ENCODE data around the gene KNCN. TPM values are rescaled to one million over a fixed set of nuclear protein-coding genes. Genes with fewer than 3 reads are reported as not detected.

KNCN gene
- total RNA-seq, 4 donors from 2014 or later: not detected

DNA sequence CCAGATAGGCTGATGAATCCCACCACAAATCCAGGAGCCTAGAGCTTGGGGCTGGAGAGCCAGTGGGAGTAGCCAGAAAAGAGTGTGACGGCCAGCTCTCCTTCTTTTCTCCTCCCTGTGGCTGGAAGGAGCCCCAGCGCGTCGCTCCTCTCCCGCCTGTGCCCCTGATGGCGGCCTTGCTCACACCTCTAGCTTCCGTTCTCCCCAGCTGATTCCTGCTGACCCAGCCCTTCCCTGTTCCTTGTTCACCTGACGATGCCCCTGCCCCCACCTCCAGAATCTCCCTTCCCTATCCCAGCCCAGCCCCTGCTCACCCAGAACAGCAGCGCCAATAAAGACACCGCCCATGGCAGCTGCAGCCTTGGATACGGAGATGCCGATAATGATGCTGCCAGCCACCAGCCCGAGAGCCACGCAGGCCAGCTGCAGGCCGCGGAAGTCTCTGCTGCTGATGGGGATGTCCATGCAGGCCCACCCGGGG, 656 bp downstream of the KNCN start:
- peaks cover 0 to 31% of the 10 kb centered on the region in 2 donors for H3K27me3 ChIP-seq
- H3K36me3 ChIP-seq: no peaks in the 10 kb centered on the region
- H3K4me1 ChIP-seq: no peaks in the 10 kb centered on the region
- TF ChIP-seq EP300 (IDR thresholded peaks at IDR 0.05) (no peak), POLR2A (IDR thresholded peaks at IDR 0.05) (no peak)
- TF ChIP-seq, protein P1, sequence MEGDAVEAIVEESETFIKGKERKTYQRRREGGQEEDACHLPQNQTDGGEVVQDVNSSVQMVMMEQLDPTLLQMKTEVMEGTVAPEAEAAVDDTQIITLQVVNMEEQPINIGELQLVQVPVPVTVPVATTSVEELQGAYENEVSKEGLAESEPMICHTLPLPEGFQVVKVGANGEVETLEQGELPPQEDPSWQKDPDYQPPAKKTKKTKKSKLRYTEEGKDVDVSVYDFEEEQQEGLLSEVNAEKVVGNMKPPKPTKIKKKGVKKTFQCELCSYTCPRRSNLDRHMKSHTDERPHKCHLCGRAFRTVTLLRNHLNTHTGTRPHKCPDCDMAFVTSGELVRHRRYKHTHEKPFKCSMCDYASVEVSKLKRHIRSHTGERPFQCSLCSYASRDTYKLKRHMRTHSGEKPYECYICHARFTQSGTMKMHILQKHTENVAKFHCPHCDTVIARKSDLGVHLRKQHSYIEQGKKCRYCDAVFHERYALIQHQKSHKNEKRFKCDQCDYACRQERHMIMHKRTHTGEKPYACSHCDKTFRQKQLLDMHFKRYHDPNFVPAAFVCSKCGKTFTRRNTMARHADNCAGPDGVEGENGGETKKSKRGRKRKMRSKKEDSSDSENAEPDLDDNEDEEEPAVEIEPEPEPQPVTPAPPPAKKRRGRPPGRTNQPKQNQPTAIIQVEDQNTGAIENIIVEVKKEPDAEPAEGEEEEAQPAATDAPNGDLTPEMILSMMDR (IDR thresholded peaks at IDR 0.05): no peak
- DNase-seq (ENCODE audit: low spot score in 2 of 2): no peak
- H3K4me3 ChIP-seq: no peak overlapping the region
- no peaks in the 10 kb centered on the region for H3K9me3 ChIP-seq
- 49 to 66% methylated on average over 17 of the region's 17 CpGs for WGBS, 2 donors
- no peak overlapping the region for H3K27ac ChIP-seq

DNA sequence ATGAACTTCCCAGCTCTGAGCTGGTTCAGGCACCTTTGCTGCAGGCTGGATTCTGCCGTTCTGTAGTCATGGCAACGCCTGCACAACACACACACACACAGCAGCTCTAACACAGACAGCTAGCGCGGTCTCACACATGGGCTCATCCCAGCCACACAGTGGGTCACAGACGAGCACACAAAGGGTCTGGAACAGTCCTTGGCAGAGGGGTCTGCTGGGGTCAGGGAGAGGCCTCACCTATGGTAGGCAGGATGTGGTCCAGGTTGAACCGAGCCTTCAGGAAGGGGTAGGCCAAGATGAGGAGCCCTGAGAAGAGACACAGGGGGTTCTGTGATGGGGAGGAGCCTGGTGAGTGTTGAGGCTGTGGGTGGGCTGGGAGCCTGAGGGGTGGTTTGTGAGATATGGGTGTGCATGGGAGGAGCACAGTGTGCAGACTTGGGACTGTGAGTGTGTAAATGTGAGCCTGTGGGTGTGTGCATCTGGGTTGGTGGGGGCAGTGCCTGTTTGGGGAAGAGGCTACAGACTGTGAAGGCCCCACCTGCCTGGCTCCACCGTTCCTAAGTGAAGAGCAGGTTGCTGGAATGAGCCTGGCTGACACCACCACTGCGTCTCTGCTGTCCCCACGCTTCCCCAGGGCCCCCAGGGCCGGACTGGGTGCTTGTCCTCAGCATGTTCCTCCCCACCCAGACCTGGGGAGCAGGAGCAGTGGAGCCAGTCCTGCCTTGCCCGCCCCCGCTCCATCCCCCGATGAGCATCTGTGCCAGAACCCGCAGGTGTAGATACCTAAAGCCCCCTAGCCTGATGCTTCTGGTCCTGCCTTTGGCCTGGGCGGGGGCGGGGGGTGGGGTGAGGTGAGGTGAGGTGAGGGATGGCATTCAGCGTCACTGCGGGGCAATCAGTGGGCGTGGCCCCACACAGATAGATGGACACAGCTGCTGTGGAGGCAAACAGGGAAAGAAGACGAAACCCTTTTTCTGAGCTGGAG, 1.5 kb downstream of the KNCN start:
- 45 to 48% methylated on average over 20 of the region's 20 CpGs for WGBS, 2 donors
- no peaks in the 10 kb centered on the region for H3K4me1 ChIP-seq
- H3K36me3 ChIP-seq: no peaks in the 10 kb centered on the region
- peaks cover 0 to 37% of the 10 kb centered on the region in 2 donors for H3K27me3 ChIP-seq
- TF ChIP-seq EP300 (IDR thresholded peaks at IDR 0.05) (no peak), POLR2A (IDR thresholded peaks at IDR 0.05) (no peak)
- TF ChIP-seq, protein P1 (IDR thresholded peaks at IDR 0.05): no peak
- H3K4me3 ChIP-seq: no peak overlapping the region
- H3K9me3 ChIP-seq: no peaks in the 10 kb centered on the region
- no peak for DNase-seq (ENCODE audit: low spot score in 2 of 2)
- no peak overlapping the region for H3K27ac ChIP-seq

DNA sequence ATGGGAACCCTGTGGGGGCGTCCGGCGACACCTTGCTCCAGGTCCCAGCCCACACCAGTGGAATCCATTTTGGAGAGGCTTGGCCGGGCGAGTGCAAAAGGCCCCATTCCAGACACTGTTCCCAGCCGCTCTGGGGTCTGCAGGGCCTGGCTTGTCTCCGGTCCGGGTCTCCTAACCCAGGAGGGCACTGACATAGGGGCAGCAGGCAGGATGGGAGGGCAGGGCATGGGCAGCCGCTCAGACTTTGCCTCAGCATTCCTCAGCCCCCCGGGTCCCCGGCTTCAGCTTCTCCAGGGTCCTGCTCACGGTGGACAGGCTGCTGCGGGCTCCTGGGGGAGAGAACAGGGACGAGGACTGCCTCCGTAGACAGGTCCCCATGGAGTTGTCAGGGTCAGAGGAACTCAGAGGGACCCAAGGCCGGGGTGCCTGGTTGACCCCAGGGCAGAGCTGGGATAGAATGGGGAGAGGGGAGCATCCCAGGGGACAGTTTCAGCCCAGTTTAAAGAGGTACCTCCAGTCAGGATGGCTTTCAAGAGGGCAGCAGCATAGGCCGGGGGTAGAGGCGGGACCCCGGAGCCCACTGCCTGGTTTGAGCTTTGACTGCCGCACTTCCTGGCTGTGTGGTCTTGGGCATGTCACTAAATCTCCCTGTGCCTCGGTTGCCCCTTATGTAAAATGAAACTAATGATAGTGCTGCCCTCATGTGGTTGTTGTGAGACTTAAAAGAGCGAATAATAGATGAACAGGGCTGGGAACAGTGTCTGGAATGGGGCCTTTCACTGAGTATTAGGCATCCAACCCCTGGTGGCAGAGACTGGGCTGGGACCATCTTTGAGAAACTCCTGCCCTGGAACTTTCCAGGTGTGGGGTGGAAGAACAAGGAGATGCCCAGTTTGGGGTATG, 3.7 kb downstream of the KNCN start:
- TF ChIP-seq, protein P1 (IDR thresholded peaks at IDR 0.05): peak in 4 of 5 experiments; percentile 21 to 53 (median 38)
- TF ChIP-seq POLR2A (IDR thresholded peaks at IDR 0.05): no peak
- H3K4me3 ChIP-seq: no peak overlapping the region
- peaks cover 0 to 60% of the 10 kb centered on the region in 2 donors for H3K27me3 ChIP-seq
- H3K4me1 ChIP-seq: peaks cover 0 to 11% (median 3%) of the 10 kb centered on the region in 4 donors
- no peaks in the 10 kb centered on the region for H3K9me3 ChIP-seq
- 69 to 72% methylated on average over 20 to 21 of the region's 22 CpGs for WGBS, 2 donors
- no peak overlapping the region for H3K27ac ChIP-seq
- no peaks in the 10 kb centered on the region for H3K36me3 ChIP-seq
- DNase-seq (ENCODE audit: low spot score in 2 of 2): peak in 1 of 2 donors; percentile 50

DNA sequence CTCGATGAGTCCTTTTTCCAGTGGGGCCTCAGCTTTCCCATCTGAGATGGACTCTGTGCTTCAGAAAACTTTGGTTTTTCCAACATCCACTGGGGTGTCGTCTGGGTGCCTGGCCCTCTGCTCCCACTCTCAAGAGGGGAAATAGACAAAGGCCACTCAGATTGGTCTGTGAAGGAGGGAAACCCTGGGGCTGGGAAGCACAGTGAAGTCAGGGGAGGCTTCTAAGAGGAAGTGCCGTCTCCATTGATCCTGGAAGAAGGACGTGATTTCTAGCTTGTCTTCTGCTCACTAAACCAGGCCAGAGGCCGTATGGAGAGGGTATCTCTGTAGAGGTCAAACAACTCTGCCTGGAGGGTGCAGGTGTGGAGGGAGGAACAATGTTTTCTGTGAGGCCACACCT, 5.2 kb downstream of the KNCN start:
- peaks cover 0 to 62% of the 10 kb centered on the region in 2 donors for H3K27me3 ChIP-seq
- DNase-seq (ENCODE audit: low spot score in 2 of 2): no peak
- no peaks in the 10 kb centered on the region for H3K36me3 ChIP-seq
- 53 to 63% methylated on average over 5 of the region's 5 CpGs for WGBS, 2 donors
- no peak for TF ChIP-seq POLR2A (IDR thresholded peaks at IDR 0.05)
- TF ChIP-seq EP300 (IDR thresholded peaks at IDR 0.05): no peak
- TF ChIP-seq, protein P1 (IDR thresholded peaks at IDR 0.05): no peak
- no peak overlapping the region for H3K4me3 ChIP-seq
- no peaks in the 10 kb centered on the region for H3K9me3 ChIP-seq
- no peak overlapping the region for H3K27ac ChIP-seq
- peaks cover 0 to 11% (median 3%) of the 10 kb centered on the region in 4 donors for H3K4me1 ChIP-seq
